Memory B cell (primary cell): Measurements from ENCODE around the gene LDB3.

Experiments
- ATAC-seq: fragments of 150-1000 bp; cut with Tn5 transposase; 2 replicates; pipeline ENCODE4 v1.10.0; 2021; ENCODE audit warnings: low read depth, mild to moderate bottlenecking, moderate library complexity
- DNase-seq, 2 donors: peaks; one replicate each; pipeline ENCODE4 v3.0.0; 2022; ENCODE audit warnings: low spot score in 2 of 2
- H3K27ac Mint-ChIP-seq: one replicate; pipeline ENCODE4 v1.8.0; 2022; ENCODE audit warnings: mild to moderate bottlenecking, moderate library complexity, mixed read lengths
- H3K27me3 Mint-ChIP-seq: one replicate; pipeline ENCODE4 v1.8.0; 2022; ENCODE audit warnings: mixed read lengths
- H3K36me3 Mint-ChIP-seq: one replicate; pipeline ENCODE4 v1.8.0; 2022; ENCODE audit warnings: mild to moderate bottlenecking, mixed read lengths
- H3K4me1 Mint-ChIP-seq: one replicate; pipeline ENCODE4 v1.8.0; 2022; ENCODE audit warnings: mixed read lengths
- H3K4me3 Mint-ChIP-seq: one replicate; pipeline ENCODE4 v1.8.0; 2022; ENCODE audit warnings: mild to moderate bottlenecking, moderate library complexity, mixed read lengths
- H3K9me3 Mint-ChIP-seq: one replicate; pipeline ENCODE4 v1.8.0; 2022; ENCODE audit warnings: mixed read lengths

The LDB3 gene

DNA sequence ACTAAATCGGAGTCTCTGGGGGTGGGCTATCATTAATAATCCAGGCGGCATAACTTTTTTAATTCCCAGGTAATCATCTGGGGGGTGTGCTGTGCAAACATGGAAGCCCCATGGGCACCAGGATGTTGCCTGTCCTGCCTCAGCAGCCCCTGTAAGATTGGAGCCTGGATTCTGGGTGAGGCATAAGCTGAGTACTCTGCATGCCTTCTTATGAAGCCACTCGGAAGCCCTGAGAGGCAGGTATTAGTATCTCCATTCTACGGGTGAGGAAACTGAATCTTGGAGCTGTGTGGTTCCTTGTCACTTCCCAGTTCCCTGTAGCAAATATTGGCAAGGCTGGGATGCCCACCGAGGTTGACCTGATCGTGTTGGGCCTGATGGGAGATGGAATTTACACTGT lies 21.4 kb upstream of the LDB3 start:
- ATAC-seq (no peak), DNase-seq (no peak)
- H3K4me1 Mint-ChIP-seq: peaks cover 8% of the 10 kb centered on the region
- H3K36me3 Mint-ChIP-seq: no peaks in the 10 kb centered on the region
- H3K9me3 Mint-ChIP-seq: no peaks in the 10 kb centered on the region
- no peak overlapping the region for H3K4me3 Mint-ChIP-seq
- peaks cover 11% of the 10 kb centered on the region for H3K27me3 Mint-ChIP-seq
- no peak overlapping the region for H3K27ac Mint-ChIP-seq

DNA sequence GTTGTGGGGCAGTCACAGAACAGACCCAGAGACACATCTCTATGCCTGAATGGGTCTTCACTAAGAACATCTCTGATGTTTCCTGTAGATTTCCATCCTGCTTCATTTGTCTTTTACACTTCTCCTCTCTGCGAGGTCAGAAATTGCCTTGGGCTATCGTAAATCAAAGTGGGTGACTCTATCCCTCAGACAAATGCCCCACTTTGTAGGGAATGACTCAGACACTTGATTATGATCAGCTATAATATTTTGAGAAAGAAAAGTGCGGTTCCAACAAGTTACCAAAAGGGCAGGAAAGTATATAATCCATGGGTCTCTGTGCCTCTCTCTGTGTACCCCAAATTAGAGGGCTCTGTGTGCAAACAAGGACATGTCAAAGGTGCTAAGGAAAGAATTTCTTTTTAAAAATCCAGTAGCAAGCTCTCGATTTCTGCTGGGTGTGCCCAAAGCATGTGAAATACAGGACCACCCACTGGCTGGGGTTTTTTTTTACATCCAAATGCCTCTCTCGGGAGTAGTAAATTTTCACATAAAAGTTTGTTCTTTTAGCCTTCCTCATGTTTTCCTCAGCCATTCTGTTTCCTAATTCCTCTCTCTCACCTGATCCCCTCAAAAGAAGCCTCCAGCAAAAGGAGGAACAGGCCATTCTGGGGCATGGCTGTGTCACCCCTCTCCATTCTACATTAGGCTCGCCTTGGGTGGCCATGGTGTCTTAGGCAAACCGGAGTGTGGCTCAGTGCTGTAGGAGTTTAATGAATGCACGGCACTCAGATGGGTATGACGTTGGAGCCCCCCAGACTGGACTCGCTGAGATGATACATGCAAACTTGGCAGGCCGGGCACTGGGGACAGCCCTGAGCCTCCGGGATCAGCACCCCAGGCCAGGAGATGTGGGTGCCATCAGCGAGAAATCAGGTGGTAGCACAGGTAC lies 20.3 kb upstream of the LDB3 start:
- DNase-seq: no peak
- H3K9me3 Mint-ChIP-seq: no peaks in the 10 kb centered on the region
- H3K4me3 Mint-ChIP-seq: no peak overlapping the region

DNA sequence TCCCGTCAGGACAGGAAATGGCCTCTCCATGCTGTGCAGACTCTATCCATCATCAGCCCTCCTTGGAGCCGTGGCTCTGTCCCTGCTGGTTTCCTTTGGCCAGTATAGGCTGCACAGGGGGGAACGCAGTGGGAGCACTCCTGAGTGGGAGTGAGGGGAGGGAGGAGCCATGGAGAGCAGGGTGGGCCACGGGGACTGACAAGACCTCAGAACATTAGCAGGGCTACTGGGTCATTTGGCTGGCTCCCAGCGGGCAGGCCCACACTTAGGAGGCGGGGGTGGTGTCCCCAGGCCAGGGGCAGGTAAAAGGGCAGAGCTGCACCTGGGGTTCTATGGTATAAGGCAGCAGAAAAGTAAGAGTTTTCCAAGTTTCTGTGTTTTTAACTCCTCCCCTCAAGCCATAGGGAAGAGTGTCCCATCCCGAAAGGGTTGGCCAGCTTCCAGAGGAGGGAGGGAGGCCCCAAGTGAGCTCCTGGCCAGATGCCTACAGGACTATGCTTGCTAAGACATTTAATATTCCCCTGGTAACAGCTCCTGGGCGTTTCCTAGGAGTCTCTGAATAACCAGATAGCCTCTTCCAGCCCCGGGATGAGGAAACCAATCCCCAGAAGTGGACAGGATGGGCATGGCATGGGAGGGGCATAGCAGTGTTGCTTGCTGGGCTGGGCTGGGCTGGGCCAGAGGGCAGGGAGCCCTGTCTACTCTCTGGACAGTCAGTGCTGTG lies 19.4 kb upstream of the LDB3 start:
- Mint-ChIP-seq H3K4me3 (no peak overlapping the region), H3K36me3 (no peaks in the 10 kb centered on the region), H3K4me1 (peaks cover 2% of the 10 kb centered on the region), H3K9me3 (no peaks in the 10 kb centered on the region), H3K27me3 (peaks cover 11% of the 10 kb centered on the region), H3K27ac (no peak overlapping the region)
- no peak for DNase-seq
- no peak for ATAC-seq

More for the DNA sequence above, 20.3 kb upstream of the LDB3 start:
- peaks cover 8% of the 10 kb centered on the region for H3K4me1 Mint-ChIP-seq
- H3K27ac Mint-ChIP-seq: no peak overlapping the region
- no peak for ATAC-seq
- no peaks in the 10 kb centered on the region for H3K36me3 Mint-ChIP-seq
- H3K27me3 Mint-ChIP-seq: peaks cover 11% of the 10 kb centered on the region

DNA sequence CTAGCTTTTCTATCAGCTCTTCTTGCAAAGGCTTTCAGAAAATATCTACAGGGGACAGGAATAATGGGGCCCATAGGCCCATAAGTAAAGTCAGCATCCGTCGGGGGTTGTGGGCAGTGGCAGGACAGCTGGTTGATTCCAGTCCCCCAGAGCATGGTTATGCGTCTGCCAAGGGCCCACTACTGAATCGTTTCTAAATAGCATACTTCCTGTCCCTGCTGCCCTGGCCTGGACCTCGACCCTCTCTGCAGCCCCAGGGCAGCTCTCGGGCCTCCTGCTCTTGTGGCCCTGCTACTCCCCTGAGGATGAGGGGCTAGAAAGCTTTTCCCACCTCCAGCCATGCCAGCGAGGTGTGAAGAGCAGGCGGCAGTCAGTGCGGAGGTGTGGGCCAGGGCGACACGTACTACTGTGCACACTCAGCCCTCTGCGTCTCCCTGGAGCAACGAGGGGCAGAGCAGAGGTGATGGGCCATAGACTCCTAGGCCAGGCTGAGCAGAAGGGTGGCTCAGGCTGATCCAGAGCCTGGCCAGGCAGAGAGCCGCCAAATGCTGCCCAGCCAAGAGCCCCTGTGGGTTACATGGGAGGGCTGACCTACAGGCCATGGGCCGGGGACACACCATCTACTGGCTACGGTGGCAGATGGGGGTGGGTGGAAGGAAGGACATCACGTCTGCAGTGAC lies 18.7 kb upstream of the LDB3 start:
- ATAC-seq: no peak
- H3K27ac Mint-ChIP-seq: no peak overlapping the region

DNA sequence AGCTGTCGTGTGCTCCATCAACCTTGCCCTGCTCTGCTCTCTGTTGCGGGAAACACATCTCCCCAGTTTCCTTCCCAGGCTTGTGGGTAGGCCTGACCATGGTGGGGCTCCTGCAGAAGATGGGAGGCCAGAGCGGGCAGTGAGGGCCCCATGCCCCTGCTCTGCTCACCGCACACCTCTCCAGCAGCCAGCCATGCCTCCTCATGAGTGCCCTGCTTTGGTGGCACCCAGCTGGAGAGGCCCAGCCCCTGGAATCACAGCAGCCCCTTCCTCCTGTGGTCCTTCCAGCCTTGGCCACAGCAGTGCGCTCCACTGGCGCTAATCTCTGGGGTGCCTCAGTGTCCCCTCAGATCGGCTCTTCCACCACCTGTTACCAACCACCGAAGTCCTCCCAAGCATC lies 18.2 kb upstream of the LDB3 start:
- Mint-ChIP-seq H3K9me3 (no peaks in the 10 kb centered on the region), H3K4me1 (no peaks in the 10 kb centered on the region), H3K4me3 (no peak overlapping the region), H3K27me3 (peaks cover 11% of the 10 kb centered on the region), H3K27ac (no peak overlapping the region), H3K36me3 (no peaks in the 10 kb centered on the region)
- ATAC-seq: no peak
- no peak for DNase-seq

More for the DNA sequence above, 18.7 kb upstream of the LDB3 start:
- Mint-ChIP-seq H3K27me3 (peaks cover 11% of the 10 kb centered on the region), H3K9me3 (no peaks in the 10 kb centered on the region), H3K36me3 (no peaks in the 10 kb centered on the region), H3K4me1 (no peaks in the 10 kb centered on the region), H3K4me3 (no peak overlapping the region)
- no peak for DNase-seq

DNA sequence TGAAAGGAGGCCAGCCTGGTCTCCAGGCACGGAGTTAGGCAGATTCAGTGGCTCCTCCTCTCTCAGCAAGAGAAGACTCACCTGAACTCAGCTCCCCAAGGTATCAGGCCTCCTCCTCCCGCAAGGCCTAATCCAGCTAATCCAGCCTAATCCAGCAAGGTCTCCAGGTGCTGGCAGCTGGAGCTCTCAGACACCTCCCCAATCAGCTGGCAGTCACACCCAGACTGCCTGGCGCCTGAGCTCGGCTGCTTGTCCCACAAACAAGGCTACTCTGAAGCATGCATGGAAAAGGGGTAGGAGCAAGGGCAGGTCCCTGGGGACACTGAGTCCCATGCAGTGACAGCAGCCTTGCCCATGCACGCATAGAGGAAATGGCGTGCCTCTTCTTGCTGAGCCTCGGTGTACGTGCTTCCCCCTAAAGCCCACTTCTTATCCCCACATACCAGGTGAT lies 17.3 kb upstream of the LDB3 start:
- no peak overlapping the region for H3K4me3 Mint-ChIP-seq
- H3K9me3 Mint-ChIP-seq: no peaks in the 10 kb centered on the region
- H3K27me3 Mint-ChIP-seq: peaks cover 11% of the 10 kb centered on the region
- no peak for DNase-seq
- no peak overlapping the region for H3K27ac Mint-ChIP-seq
- no peaks in the 10 kb centered on the region for H3K4me1 Mint-ChIP-seq
- H3K36me3 Mint-ChIP-seq: no peaks in the 10 kb centered on the region
- ATAC-seq: no peak

DNA sequence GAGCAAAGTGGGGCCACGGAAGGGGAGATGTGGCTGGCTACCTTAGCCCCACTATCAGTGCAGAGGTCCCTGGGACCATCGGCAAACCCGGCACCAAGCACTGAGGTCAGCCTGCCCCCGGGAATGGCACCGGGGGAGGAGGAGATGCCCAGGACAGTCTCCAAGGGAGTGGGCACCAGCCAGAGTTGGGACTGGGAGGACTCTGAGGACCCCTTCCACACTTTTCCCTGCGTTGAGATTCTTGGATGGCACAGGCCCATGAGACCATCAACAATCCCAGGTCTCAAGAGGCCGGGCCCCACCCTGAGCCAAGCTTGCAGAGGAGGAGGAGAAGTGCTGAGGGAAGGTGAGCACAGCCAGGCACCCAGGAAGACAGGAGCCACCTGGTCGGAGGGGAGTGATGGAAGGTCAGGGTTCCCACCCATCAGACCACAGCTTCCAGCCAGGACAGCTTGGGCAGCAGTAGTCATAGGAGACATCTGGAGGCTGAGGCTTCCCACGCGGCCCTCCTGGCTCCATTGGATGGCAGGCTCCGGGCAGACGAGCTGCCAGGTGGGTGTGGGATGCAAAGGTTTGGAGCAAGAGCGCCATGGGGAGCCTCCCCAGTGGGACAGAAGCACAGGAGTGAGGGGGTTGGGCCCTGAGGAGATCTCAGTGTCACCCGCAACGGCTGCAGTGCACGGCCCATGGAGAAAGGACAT lies 16.5 kb upstream of the LDB3 start:
- Mint-ChIP-seq H3K36me3 (no peaks in the 10 kb centered on the region), H3K27me3 (peaks cover 11% of the 10 kb centered on the region), H3K4me3 (no peak overlapping the region), H3K4me1 (no peaks in the 10 kb centered on the region), H3K9me3 (no peaks in the 10 kb centered on the region), H3K27ac (no peak overlapping the region)
- ATAC-seq (no peak), DNase-seq (no peak)

DNA sequence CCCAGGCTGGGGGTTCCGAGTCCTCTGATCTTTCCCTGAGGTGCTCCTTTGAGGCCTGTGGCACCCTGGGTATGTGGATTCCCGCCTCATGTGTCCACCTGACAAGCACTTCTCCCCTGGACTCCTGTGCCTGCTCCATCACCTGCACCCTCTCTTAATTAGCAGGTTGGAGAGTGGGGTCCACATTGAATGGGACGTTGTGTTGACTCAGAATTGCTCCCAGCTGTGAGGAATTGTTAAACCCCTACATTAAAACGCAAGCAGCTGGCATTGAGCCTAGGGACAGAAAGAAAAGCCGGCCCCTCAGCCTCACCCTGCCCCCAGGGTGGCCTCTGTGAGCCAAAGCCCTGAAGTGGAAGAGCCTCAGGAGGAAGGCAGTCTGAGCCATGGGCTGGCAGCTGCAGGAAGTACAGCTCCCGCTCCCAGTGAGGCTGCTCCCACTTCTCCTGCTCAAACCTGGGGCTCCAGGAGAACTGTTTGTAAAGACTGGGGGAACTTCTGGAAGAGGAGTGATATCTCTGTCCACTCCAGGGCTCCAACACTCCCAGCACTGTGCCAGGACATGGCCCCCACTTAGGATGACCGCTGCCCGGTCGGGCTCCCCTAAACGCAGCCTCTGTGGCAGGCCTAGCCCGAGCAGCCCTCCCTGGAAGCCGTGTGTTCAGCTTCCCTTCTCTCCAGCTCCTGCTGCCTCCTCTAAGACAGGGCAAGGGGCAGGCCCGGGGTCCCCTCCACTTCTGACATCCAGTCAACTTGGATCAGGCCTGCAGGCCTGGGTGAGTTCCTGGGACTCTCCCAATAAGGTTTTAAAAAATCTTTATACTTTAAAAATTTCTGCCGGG lies 15.7 kb upstream of the LDB3 start:
- no peaks in the 10 kb centered on the region for H3K4me1 Mint-ChIP-seq
- DNase-seq (no peak), ATAC-seq (no peak)
- H3K27me3 Mint-ChIP-seq: peaks cover 16% of the 10 kb centered on the region
- no peak overlapping the region for H3K4me3 Mint-ChIP-seq
- H3K36me3 Mint-ChIP-seq: no peaks in the 10 kb centered on the region
- no peak overlapping the region for H3K27ac Mint-ChIP-seq
- no peaks in the 10 kb centered on the region for H3K9me3 Mint-ChIP-seq

DNA sequence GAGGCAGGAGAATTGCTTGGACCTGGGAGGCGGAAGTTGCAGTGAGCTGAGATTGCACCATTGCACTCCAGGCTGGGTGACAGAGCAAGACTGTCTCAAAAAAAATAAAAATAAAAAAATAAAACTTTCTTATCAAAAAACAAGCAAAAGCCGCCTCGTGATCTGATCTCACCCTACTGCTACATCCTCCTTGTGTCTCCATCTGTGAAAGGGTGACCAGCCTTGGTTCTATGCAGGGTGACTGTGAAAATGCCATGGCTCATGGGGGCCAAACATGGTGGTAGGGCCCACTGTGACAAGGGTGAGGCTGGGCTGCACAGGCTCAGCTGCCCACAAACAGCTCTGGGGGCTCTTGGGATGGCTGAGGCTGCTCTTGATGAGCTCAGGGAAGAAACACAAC lies 14.9 kb upstream of the LDB3 start:
- no peaks in the 10 kb centered on the region for H3K9me3 Mint-ChIP-seq
- ATAC-seq (no peak), DNase-seq (no peak)
- H3K4me1 Mint-ChIP-seq: no peaks in the 10 kb centered on the region
- no peak overlapping the region for H3K27ac Mint-ChIP-seq
- peaks cover 16% of the 10 kb centered on the region for H3K27me3 Mint-ChIP-seq
- H3K36me3 Mint-ChIP-seq: no peaks in the 10 kb centered on the region
- no peak overlapping the region for H3K4me3 Mint-ChIP-seq

DNA sequence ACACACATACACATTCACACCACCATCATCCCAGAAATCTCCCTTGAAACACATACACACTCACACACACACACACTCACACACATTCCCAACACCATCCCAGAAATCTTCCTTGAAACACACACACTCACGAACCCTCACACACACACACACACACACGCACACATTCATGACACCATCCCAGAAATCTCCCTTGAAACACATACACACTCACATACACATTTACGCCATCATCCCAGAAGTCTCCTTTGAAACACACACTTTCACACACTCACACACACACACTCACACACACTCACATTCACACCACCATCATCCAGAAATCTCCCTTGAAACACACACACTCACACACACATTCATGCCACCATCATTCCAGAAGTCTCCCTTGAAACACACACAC lies 14.3 kb upstream of the LDB3 start:
- peaks cover 16% of the 10 kb centered on the region for H3K27me3 Mint-ChIP-seq
- no peak for DNase-seq
- ATAC-seq: no peak
- H3K9me3 Mint-ChIP-seq: no peaks in the 10 kb centered on the region
- no peaks in the 10 kb centered on the region for H3K36me3 Mint-ChIP-seq
- no peak overlapping the region for H3K4me3 Mint-ChIP-seq
- no peak overlapping the region for H3K27ac Mint-ChIP-seq
- no peaks in the 10 kb centered on the region for H3K4me1 Mint-ChIP-seq

DNA sequence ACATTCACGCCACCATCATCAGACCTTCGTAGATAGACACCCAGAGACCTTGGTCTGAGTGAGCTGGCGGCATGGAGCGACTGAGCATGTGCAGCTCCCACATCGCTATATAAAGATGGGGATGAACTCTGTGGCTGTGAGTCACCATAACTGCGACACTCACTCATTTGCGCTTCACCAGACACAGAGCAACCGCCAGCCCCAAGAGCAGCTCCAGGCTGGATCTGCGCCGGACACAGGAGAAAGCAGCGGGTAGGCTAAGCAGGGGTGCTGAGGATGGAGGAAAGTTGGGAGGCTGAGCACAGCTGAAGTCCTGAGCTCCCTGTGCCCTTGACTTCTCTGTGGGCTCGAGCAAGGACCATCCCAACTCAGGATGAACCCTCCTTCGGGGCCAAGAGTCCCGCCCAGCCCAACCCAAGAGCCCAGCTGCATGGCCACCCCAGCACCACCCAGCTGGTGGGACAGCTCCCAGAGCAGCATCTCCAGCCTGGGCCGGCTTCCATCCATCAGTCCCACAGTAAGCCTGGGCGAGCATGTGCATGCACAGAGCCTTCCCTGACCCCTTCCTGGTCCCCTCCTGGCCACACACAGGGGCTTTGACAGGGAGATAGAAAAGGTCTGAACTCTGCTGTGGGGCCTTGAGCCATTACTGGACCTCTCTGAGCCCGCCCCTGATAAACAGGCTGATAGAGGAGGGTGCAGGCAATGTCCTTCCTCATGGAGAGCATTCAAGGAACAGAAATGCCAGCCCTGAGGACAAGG lies 13.7 kb upstream of the LDB3 start, which contains the start of gene OPN4:
OPN4 (plus strand) TSS at position 137 of the 762 bp plus-strand sequence; CDS start at position 374, 237 bp downstream.
- Mint-ChIP-seq H3K36me3 (no peaks in the 10 kb centered on the region), H3K27ac (no peak within 1 kb of the TSS), H3K27me3 (peaks cover 16% of the 10 kb centered on the region), H3K9me3 (no peaks in the 10 kb centered on the region), H3K4me1 (no peaks in the 10 kb centered on the region), H3K4me3 (no peak within 1 kb of the TSS)
- no peak for DNase-seq
- ATAC-seq: no peak

DNA sequence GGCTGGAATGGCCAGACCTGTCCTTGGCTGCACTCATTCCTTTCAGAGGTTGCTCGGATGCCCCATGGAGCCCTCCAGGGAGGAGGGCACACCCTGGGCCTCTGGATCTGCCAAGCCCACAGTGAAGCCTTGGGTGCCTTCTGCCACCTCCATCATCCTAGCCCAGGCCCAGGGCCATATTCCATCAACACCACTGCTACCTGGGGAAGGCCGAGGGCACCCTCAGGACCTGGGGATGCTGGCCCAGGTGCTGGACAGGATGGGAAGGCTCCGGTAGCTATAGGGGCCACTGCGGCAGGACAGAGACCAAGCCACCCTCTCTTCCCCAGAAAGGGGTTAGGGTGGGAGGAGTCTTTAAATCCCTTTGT lies 13.2 kb upstream of the LDB3 start:
- Mint-ChIP-seq H3K9me3 (no peaks in the 10 kb centered on the region), H3K27ac (no peak overlapping the region), H3K27me3 (peaks cover 16% of the 10 kb centered on the region), H3K36me3 (no peaks in the 10 kb centered on the region), H3K4me1 (no peaks in the 10 kb centered on the region), H3K4me3 (no peak overlapping the region)
- ATAC-seq (no peak), DNase-seq (no peak)
